Brain microvascular endothelial cell (primary cell): Measurements from ENCODE around the gene ZDHHC11B.
"Not testable (repeated sequence)": the region's sequence is repeated elsewhere in the genome, so short reads cannot be mapped to it uniquely, and the experiment has no call there.

ENCODE experiments used
- DNase-seq: peaks from one replicate; pipeline ENCODE4 v3.0.0-alpha.2; 2020
- H3K27ac ChIP-seq: fragments of 250-450 bp; sonication (Bioruptor Pico); 2 replicates; pipeline ENCODE4 v1.5.1; 2020; ENCODE audit warnings: mild to moderate bottlenecking, moderate library complexity
- H3K27me3 ChIP-seq: fragments of 250-450 bp; sonication (Bioruptor Pico); replicated peaks from 2 replicates; pipeline ENCODE4 v1.5.1; 2020; ENCODE audit warnings: mild to moderate bottlenecking
- H3K36me3 ChIP-seq: fragments of 250-450 bp; sonication (Bioruptor Pico); replicated peaks from 2 replicates; pipeline ENCODE4 v1.5.1; 2020; ENCODE audit warnings: mild to moderate bottlenecking
- H3K4me3 ChIP-seq: 2 replicates; pipeline ENCODE4 v1.5.1; 2011; ENCODE audit warnings: low read depth, mild to moderate bottlenecking, control low read depth, low read length, moderate library complexity
- in situ Hi-C: cut with HindIII; loops from 2 replicates; pipeline ENCODE4 v1.10.0; 2017; ENCODE audit warnings: low sequenced_read_pairs, low pct_ligation_motif_present
- TF ChIP-seq, protein P1 (sequence below): IDR thresholded peaks from 2 replicates; pipeline ENCODE4 v1.5.1; 2011; ENCODE audit warnings: low read depth, mild to moderate bottlenecking, moderate library complexity, low read length, control low read depth, inconsistent platforms; ENCODE audit errors: missing control alignments

Gene ZDHHC11B

DNA sequence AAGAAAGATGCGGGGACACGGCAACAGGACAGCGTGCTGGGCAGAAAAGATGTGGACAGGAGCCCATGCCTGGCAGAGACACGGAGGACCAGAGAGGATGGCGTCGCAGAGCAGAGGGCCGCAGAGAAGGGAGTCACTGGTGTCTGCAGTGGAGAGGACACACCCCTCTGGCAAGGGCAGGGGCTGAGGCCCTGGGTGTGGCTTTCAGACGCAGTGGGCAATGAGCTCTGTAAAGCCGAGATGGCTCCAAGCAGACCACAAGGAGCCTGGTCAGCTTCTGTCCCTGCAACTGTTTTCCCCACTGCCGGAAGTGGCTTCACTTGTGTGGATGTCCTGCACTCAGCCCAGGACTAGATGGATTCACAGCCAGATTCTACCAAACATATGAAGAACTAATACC is 4.2 kb upstream of the ZDHHC11B start:
- in situ Hi-C loops, H3K27ac ChIP-seq, H3K4me3 ChIP-seq, H3K36me3 ChIP-seq, DNase-seq, H3K27me3 ChIP-seq: not testable (repeated sequence)

DNA sequence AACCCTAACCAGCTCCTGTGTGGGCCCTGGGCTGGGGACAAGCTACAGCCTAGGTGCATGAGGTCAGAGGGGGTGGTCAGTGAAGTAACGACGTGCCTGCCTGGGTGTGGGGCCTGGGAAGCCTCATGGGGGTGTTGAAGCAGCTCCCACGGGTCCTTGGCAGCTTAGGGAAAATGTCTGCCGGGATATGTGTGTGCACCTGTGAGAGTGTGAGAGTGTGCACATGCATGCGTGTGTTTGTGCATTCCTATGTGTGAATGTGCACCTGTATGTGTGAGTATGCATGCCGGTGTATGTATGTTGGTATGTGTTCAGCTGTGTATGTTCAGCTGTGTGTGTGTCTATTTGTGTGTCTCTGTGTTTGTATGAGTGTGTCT is 3.3 kb upstream of the ZDHHC11B start:
- H3K4me3 ChIP-seq, H3K27ac ChIP-seq, H3K36me3 ChIP-seq, H3K27me3 ChIP-seq, DNase-seq, in situ Hi-C loops: not testable (repeated sequence)

DNA sequence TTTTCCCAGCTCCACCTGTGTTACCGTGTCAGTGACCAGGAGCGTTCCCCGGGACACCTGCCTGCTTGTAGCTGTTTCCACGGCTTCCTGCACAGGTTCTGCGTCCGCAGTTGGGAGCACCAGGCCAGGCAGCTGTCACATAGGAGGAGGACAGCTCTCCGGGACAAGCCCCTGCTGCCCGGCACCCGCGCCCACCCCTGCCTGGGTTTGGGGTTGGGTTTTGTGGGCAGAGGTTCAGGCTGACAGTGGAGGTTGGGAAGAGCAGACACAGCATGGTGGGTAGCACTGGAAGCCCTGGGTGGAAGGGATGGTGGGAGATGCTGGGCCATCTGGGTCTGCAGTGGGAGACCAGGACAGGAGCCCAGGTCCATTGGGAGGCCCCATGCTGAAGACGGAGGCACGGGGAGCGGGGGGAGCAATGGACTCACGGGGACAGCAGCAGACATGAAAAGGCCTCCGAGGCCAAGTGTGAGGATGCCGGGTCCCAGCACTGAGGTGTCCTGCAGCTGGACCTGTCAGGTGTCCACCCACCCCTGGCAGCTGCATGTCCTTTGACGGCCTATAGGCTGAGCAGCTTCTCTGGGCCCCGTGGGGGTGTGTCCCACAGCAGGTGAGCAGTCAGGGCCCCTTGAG is 2.8 kb upstream of the ZDHHC11B start:
- H3K4me3 ChIP-seq, H3K27ac ChIP-seq, H3K36me3 ChIP-seq, in situ Hi-C loops, H3K27me3 ChIP-seq, DNase-seq: not testable (repeated sequence)

DNA sequence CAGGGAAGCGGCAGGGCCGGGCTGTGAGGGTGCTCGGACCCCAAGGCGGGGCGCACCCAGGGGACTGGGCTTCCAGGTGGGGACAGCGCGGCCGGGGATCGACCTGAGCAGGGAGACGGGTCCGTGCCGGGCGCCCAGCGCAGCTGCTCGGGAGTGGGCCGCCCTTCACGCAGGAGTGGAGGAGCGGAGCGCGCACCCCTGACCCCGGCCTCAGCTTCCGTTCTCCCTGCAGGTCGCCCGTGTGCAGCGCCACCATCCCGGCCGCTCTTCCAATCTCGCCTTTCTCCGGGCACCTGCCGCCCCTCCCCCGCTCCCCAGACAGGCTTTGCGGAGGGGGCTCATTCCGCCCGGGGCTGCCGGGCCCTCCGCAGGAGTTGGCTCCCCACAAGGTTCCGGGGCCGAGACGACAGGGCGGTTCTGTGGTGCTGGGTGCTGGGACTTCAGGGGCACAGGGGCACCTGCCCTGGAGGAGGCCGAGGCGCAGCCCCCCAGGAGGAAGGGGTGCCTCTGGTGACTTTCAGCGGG is 714 bp upstream of the ZDHHC11B start:
- DNase-seq, H3K4me3 ChIP-seq, in situ Hi-C loops, H3K27me3 ChIP-seq, H3K36me3 ChIP-seq, H3K27ac ChIP-seq: not testable (repeated sequence)

DNA sequence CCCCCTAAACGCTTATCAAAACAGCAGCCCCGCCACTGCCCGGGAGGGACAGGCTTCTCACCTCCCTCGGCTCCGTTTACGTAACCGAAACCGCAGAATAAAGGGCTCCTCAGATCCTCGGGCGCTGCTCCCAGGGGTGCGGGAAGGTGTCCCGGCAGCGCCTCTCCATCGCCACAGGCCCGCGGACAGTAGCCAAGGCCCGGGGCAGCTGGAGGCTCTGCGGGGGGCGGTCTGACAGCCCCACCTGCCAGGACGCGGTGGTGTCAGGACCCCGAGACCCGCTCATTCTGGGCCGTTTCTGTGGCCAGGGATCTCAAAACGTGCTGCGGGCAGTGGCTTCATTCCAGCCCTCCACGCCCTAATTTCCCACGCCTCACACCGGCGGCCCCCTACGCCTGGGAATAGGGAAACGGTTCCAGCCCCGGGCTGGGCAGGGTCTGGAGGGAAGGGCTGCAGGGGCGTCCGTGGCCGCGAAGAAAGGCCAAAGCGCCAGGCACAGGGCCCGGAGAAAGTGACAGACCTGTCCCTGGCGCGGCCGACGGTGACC is 575 bp downstream of the ZDHHC11B start:
- H3K27ac ChIP-seq, H3K36me3 ChIP-seq, H3K27me3 ChIP-seq, in situ Hi-C loops, H3K4me3 ChIP-seq, DNase-seq: not testable (repeated sequence)

DNA sequence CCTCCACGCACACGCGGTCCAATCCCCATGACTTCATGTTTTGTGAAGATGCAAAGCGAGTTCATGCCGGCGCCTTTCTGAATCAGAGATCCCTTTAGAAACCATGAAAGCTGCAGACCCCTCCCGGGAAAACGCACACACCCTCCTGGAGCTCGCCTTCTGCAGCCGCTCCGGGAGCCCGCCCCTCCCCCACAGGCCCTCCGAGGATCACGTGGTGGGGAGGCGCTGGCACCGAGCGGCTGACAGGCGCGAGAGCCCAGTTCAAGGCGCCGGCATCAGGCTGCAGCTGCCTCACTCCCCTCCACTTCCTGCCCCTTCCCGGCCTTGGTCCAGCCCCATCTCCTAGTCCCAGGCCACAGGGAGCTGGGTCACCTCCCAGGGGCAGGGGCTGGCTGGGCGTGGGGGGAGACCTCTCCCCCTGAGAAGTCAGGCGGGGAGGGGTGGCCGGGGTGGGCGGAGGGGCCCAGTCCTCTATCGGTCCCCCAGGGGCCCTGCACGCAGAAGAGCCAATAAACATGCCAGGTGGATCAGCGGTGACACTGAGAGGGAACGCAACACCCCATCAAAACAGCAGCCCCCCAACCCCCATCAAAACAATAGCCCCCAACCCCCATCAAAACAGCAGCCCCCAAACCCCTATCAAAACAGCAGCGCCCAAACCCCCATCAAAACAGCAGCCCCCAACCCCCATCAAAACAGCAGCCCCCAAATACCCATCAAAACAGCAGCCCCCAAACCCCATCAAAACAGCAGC is 1.3 kb downstream of the ZDHHC11B start:
- in situ Hi-C loops, H3K4me3 ChIP-seq, H3K36me3 ChIP-seq, DNase-seq, H3K27ac ChIP-seq, H3K27me3 ChIP-seq: not testable (repeated sequence)

DNA sequence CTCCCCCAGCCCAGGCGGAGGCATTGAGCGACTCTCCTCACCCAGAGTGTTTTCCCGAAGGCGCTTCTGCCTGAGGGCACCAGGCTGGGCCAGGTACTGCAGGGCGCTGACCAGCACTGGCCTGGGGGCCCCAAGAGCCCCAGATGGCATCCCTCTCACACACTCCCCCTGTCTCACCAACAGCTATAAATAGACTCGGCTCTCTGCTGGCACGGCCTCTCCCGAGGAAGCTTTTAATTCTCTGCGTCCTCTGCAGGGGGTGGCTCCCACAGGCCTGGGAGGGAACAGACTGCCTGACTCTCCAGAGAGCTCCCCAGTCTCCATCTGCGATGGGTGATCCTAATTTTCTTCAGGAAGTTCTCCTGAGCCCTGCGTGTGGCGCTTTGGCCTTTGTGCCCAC is 2.2 kb downstream of the ZDHHC11B start:
- in situ Hi-C loops, H3K36me3 ChIP-seq, H3K27me3 ChIP-seq, DNase-seq, H3K27ac ChIP-seq, H3K4me3 ChIP-seq: not testable (repeated sequence)

DNA sequence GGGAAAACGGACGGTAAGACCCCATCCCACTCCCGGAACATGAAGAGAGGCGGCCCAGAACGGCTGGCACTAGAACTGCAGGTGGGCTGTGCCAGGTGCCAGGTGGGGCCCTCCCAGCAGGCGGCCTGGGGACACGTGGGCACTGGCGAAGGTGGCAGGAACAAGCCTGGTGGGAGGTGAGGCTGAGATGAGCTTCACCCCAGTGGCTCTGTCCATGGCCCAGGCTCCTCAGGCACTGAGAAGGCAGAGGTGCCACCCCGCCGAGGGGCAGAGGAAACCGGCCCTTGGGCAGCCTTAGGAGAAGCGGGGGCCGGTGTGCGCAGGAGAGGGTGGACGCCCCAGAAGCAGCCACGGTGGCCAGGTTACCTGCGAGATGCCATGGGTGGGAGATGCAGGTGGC is 4.0 kb downstream of the ZDHHC11B start:
- not testable (repeated sequence) for H3K4me3 ChIP-seq

DNA sequence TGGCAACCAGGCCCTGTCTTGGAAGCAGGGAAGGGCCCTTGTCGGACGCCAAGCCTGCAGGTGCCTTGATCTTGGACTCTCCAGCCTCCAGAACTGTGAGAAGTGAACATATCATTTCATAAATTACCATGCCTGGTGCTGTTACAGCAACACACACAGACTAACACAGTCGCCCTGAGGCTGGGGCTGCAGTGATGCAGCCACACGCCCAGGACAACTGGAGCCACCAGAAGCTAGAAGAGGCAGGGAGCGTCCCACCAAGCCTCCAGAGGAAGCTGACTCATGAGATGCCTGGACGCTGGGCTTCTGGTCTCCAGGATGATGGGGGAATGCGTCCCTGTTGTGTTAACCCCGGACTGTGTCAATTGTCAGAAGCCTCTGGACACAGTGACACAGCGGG is 5.6 kb downstream of the ZDHHC11B start:
- H3K4me3 ChIP-seq, H3K27ac ChIP-seq, H3K27me3 ChIP-seq, H3K36me3 ChIP-seq, DNase-seq, in situ Hi-C loops: not testable (repeated sequence)

More for the DNA sequence above, 4.0 kb downstream of the ZDHHC11B start:
- DNase-seq, H3K27me3 ChIP-seq, H3K36me3 ChIP-seq, in situ Hi-C loops, H3K27ac ChIP-seq: not testable (repeated sequence)

DNA sequence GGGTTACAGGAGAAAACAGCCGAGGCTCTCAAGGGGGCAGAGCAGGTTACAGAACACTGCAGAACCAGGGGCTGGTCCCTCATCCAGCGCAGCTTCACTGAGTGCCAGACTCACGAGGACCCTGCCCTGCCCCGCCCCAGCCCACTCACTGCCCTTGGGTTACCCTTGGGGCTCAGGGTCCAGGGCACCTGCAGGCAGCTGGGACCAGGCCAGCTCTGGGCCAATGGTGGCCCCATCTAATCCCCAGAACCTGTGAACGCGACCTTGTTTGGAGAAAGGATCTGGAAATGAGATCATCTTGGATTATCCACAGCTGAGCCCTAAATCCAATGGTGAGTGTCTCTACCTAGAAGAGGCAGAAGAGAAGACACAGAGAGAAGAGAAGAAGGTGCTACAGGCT is 6.1 kb downstream of the ZDHHC11B start:
- in situ Hi-C loops, H3K27ac ChIP-seq, H3K4me3 ChIP-seq, H3K27me3 ChIP-seq, DNase-seq, H3K36me3 ChIP-seq: not testable (repeated sequence)

DNA sequence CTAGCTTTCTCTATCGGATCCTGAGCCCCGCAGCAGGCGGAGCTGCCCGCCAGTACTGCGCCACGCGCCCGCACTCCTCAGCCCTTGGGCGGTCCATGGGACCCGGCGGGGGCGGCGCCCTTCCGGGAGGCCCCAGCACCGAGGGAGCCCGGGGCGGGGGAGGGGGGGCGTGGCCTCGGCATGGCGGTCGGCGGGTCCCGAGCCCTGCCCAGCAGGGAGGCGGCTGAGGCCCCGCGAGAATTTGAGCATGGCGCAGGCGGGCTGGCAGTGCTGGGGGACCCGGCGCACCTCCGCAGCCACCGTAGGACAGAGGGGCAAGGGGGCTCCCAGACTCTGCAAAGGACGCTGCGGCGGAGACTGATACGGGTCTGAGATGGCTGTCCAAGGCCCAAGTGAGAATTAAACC is 6.8 kb downstream of the ZDHHC11B start:
- no peaks in the 10 kb centered on the region for H3K27me3 ChIP-seq
- no peak overlapping the region for H3K27ac ChIP-seq
- in situ Hi-C loops: no loop called here
- TF ChIP-seq, protein P1, sequence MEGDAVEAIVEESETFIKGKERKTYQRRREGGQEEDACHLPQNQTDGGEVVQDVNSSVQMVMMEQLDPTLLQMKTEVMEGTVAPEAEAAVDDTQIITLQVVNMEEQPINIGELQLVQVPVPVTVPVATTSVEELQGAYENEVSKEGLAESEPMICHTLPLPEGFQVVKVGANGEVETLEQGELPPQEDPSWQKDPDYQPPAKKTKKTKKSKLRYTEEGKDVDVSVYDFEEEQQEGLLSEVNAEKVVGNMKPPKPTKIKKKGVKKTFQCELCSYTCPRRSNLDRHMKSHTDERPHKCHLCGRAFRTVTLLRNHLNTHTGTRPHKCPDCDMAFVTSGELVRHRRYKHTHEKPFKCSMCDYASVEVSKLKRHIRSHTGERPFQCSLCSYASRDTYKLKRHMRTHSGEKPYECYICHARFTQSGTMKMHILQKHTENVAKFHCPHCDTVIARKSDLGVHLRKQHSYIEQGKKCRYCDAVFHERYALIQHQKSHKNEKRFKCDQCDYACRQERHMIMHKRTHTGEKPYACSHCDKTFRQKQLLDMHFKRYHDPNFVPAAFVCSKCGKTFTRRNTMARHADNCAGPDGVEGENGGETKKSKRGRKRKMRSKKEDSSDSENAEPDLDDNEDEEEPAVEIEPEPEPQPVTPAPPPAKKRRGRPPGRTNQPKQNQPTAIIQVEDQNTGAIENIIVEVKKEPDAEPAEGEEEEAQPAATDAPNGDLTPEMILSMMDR: no peak
- no peak overlapping the region for H3K4me3 ChIP-seq
- no peak for DNase-seq
- no peaks in the 10 kb centered on the region for H3K36me3 ChIP-seq
